Upper lobe of right lung (tissue), 1 donor: ENCODE results near the gene ARFGEF3. TPM values are rescaled to one million over a fixed set of nuclear protein-coding genes. Genes with fewer than 3 reads are reported as not detected.

Experiments
- ATAC-seq: fragments of 200-7000 bp; cut with Tn5 transposase; one replicate; pipeline ENCODE4 v1.9.1; 2020; ENCODE audit warnings: mild to moderate bottlenecking, moderate library complexity
- DNase-seq: peaks from one replicate; pipeline ENCODE4 v3.0.0-alpha.2; 2020
- H3K27ac ChIP-seq: fragments of 200-600 bp; one replicate; pipeline ENCODE4 v1.8.0; 2022
- H3K27me3 ChIP-seq: fragments of 200-600 bp; one replicate; pipeline ENCODE4 v1.8.0; 2022; ENCODE audit warnings: mild to moderate bottlenecking
- H3K36me3 ChIP-seq: fragments of 200-600 bp; one replicate; pipeline ENCODE4 v1.8.0; 2022
- H3K4me1 ChIP-seq: fragments of 200-600 bp; one replicate; pipeline ENCODE4 v1.8.0; 2022
- H3K4me3 ChIP-seq: fragments of 200-600 bp; one replicate; pipeline ENCODE4 v1.8.0; 2022; ENCODE audit warnings: mild to moderate bottlenecking
- H3K9me3 ChIP-seq: fragments of 200-600 bp; one replicate; pipeline ENCODE4 v1.8.0; 2022
- intact Hi-C: fragments of 100-400 bp; cut with DNase I; formaldehyde crosslinking; loops from one replicate; pipeline ENCODE4 v1.11.0; 2022
- total RNA-seq: library from RNA; stranded (reverse); fragmentation: NEBNext Ultra II Directional; extraction: Animal tissue kit (Norgen Biotek cat#: 25700); gene quantifications from one replicate; pipeline ENCODE4 v1.2.1, GENCODE V29; 2021
- TF ChIP-seq, protein P1 (sequence below): fragments of 200-600 bp; IDR thresholded peaks from one replicate; pipeline ENCODE4 v1.8.0; 2022; ENCODE audit warnings: antibody characterized with exemption
- donor health status: DM: no; HTN: yes; CAD: no; lungs with severe emphysema.

ARFGEF3 gene
- total RNA-seq, 1 donor from 2014 or later, result 27.2 TPM

DNA sequence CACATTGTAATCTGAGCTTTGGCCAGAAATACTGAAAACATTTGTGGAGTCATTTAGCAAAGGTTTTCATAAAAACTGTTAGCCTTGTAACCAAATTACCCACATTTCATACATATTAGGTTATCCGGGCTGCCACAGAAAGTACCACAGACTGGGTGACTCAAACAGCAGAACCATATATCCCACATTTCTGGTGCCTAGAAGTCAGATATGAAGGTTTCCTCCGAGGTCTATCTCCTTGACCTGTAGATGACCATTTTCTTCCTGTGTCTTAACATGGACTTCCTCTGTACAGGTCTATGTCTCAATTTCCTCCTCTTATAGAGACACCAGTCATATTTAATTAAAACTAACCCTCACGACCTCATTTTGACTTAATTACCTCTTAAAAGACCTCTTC lies 166.5 kb downstream of the ARFGEF3 start:
- ATAC-seq (no peak), DNase-seq (no peak)
- no peaks in the 10 kb centered on the region for H3K4me1 ChIP-seq
- intact Hi-C loops, result no loop called here
- H3K9me3 ChIP-seq, result no peaks in the 10 kb centered on the region
- TF ChIP-seq, protein P1, sequence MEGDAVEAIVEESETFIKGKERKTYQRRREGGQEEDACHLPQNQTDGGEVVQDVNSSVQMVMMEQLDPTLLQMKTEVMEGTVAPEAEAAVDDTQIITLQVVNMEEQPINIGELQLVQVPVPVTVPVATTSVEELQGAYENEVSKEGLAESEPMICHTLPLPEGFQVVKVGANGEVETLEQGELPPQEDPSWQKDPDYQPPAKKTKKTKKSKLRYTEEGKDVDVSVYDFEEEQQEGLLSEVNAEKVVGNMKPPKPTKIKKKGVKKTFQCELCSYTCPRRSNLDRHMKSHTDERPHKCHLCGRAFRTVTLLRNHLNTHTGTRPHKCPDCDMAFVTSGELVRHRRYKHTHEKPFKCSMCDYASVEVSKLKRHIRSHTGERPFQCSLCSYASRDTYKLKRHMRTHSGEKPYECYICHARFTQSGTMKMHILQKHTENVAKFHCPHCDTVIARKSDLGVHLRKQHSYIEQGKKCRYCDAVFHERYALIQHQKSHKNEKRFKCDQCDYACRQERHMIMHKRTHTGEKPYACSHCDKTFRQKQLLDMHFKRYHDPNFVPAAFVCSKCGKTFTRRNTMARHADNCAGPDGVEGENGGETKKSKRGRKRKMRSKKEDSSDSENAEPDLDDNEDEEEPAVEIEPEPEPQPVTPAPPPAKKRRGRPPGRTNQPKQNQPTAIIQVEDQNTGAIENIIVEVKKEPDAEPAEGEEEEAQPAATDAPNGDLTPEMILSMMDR, result no peak
- no peak overlapping the region for H3K27ac ChIP-seq
- H3K4me3 ChIP-seq, result no peak overlapping the region
- no peaks in the 10 kb centered on the region for H3K27me3 ChIP-seq
- peaks cover 5% of the 10 kb centered on the region for H3K36me3 ChIP-seq

DNA sequence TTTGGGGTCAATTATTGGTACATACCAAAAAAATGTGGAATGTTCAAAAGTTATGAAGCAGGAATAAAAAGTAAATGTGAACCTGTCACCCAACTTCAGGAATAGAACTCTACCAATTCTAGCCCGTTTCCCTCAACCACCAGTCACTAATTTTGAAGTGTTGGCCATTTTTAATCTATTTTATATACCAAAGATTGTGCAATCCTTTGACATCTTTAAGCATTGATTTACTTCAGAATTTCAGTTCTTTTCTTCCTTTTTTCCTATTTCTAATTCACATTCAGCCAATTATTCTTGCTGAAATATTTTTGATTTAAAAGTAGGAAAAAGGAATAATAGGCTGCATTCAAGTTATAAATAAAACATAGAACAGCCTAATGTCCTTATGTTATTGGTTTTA lies 169.0 kb downstream of the ARFGEF3 start:
- ATAC-seq, result no peak
- Histone ChIP-seq H3K36me3 (peaks cover 5% of the 10 kb centered on the region), H3K27ac (no peak overlapping the region), H3K4me3 (no peak overlapping the region), H3K27me3 (no peaks in the 10 kb centered on the region), H3K9me3 (no peaks in the 10 kb centered on the region), H3K4me1 (no peaks in the 10 kb centered on the region)
- intact Hi-C loops, result no loop called here
- no peak for DNase-seq
- TF ChIP-seq, protein P1, result no peak

DNA sequence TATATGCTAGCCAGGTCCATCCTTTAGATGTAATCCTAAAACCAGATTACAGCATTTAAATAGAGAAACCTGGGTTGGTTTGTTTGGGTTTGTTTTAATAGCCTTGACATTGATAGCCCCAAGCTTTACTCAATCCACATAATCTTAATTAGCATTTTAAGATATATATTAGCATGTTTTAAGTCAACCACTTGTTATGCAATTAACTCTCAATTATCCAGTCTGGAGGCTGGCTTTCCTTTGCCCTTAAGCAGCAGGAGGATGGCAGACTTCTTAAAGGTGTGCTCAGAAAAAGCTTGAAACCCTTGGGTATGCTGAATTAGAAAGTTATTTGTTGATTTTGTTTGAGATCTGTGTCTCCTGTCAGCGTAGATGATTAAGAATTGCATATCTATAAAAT lies 169.7 kb downstream of the ARFGEF3 start:
- Histone ChIP-seq H3K27me3 (no peaks in the 10 kb centered on the region), H3K36me3 (peaks cover 7% of the 10 kb centered on the region), H3K9me3 (no peaks in the 10 kb centered on the region), H3K4me1 (no peaks in the 10 kb centered on the region), H3K27ac (no peak overlapping the region), H3K4me3 (no peak overlapping the region)
- TF ChIP-seq, protein P1, result no peak
- intact Hi-C loops, result no loop called here
- DNase-seq (no peak), ATAC-seq (no peak)

DNA sequence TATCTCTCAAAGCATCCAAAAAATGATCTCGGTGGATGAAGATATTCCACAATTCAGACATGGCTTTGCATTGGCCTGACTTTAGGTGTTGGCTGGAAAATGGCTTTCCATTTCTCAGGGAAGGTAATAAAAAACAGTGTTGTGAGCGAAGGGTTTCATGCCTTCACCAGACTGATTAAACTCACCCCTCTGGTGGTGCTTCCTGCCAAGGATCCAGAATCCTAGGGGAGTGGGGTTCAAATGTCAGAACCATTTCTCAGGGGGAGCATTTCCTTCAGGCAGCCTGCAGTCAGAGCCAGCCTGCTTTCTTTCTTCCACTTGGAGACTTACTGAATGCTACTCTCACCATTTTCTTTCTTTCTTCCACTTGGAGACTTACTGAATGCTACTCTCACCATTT lies 170.2 kb downstream of the ARFGEF3 start:
- Histone ChIP-seq H3K4me1 (no peaks in the 10 kb centered on the region), H3K27me3 (no peaks in the 10 kb centered on the region), H3K27ac (no peak overlapping the region), H3K4me3 (no peak overlapping the region), H3K9me3 (no peaks in the 10 kb centered on the region), H3K36me3 (peaks cover 8% of the 10 kb centered on the region)
- ATAC-seq (no peak), DNase-seq (no peak)
- TF ChIP-seq, protein P1, result no peak
- intact Hi-C loops, result no loop called here

DNA sequence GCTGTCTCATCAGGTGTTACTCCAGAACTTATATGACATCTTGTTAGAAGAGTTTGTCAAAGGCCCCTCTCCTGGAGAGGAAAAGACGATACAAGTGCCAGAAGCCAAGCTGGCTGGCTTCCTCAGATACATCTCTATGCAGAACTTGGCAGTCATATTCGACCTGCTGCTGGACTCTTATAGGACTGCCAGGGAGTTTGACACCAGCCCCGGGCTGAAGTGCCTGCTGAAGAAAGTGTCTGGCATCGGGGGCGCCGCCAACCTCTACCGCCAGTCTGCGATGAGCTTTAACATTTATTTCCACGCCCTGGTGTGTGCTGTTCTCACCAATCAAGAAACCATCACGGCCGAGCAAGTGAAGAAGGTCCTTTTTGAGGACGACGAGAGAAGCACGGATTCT lies 172.3 kb downstream of the ARFGEF3 start:
- no peaks in the 10 kb centered on the region for H3K4me1 ChIP-seq
- no peak for DNase-seq
- H3K27me3 ChIP-seq, result no peaks in the 10 kb centered on the region
- H3K9me3 ChIP-seq, result no peaks in the 10 kb centered on the region
- no peak for ATAC-seq
- intact Hi-C loops, result no loop called here
- H3K4me3 ChIP-seq, result no peak overlapping the region
- TF ChIP-seq, protein P1, result no peak
- H3K27ac ChIP-seq, result no peak overlapping the region
- peaks cover 3% of the 10 kb centered on the region for H3K36me3 ChIP-seq

DNA sequence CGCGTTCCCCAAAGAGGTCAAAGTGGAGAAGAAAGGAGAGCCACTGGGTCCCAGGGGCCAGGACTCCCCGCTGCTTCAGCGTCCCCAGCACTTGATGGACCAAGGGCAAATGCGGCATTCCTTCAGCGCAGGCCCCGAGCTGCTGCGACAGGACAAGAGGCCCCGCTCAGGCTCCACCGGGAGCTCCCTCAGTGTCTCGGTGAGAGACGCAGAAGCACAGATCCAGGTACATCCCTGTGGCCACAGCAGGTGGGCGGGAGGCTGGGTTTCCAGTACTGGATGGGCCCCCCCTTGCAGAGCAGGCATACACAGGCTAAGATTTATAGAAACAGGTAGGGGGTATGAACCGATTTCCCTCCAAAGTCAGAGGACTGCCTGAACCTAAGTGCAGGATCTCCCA lies 173.2 kb downstream of the ARFGEF3 start:
- Histone ChIP-seq H3K36me3 (peaks cover 3% of the 10 kb centered on the region), H3K4me3 (no peak overlapping the region), H3K4me1 (no peaks in the 10 kb centered on the region), H3K27me3 (no peaks in the 10 kb centered on the region), H3K9me3 (no peaks in the 10 kb centered on the region), H3K27ac (no peak overlapping the region)
- TF ChIP-seq, protein P1, result no peak
- DNase-seq, result no peak
- no peak for ATAC-seq
- intact Hi-C loops, result no loop called here
